HFF-Myc (cell line): Measurements from ENCODE around the gene USP35.

Source experiments
- DNase-seq: peaks from one replicate; pipeline ENCODE4 v3.0.0-alpha.2; 2011; ENCODE audit warnings: low read depth; ENCODE audit errors: extremely low read depth
- H3K4me3 ChIP-seq: replicated peaks from 2 replicates; pipeline ENCODE4 v1.5.1; 2011; ENCODE audit warnings: low read depth, mild to moderate bottlenecking, control low read depth, low read length
- CTCF ChIP-seq: IDR thresholded peaks from 2 replicates; pipeline ENCODE4 v1.5.1; 2012; ENCODE audit warnings: mild to moderate bottlenecking, low read depth, low read length, control low read depth; ENCODE audit errors: missing control alignments

Gene USP35

GRCh38 chr11:78190871-78191538 lies 2.3 kb downstream of the USP35 start:
- no peak overlapping the region for H3K4me3 ChIP-seq
- DNase-seq: no peak
- no peak for TF ChIP-seq CTCF

GRCh38 chr11:78192223-78192719 lies 3.6 kb downstream of the USP35 start:
- no peak overlapping the region for H3K4me3 ChIP-seq
- no peak for TF ChIP-seq CTCF
- DNase-seq: no peak

- no peak for TF ChIP-seq CTCF
- H3K4me3 ChIP-seq: no peak overlapping the region
- no peak for DNase-seq
These were observed 4.2 kb downstream of the USP35 start for GRCh38 chr11:78192911-78193351.

GRCh38 chr11:78193806-78194205 lies 5.1 kb downstream of the USP35 start:
- DNase-seq: no peak
- H3K4me3 ChIP-seq: no peak overlapping the region
- TF ChIP-seq CTCF: no peak

GRCh38 chr11:78194490-78194889 lies 5.8 kb downstream of the USP35 start:
- DNase-seq: no peak
- no peak for TF ChIP-seq CTCF
- no peak overlapping the region for H3K4me3 ChIP-seq

GRCh38 chr11:78195917-78196560 lies 7.3 kb downstream of the USP35 start:
- H3K4me3 ChIP-seq: no peak overlapping the region
- DNase-seq: no peak
- no peak for TF ChIP-seq CTCF
